Glutamatergic neuron (in vitro differentiated cells): ENCODE measurements around the gene CMTM4. TPM values are rescaled to one million over a fixed set of nuclear protein-coding genes. Genes with fewer than 3 reads are reported as not detected.

ENCODE experiments used
- DNase-seq: peaks from one replicate; pipeline ENCODE4 v3.0.0; 2022
- H3K27ac Mint-ChIP-seq: one replicate; pipeline ENCODE4 v1.8.0; 2020; ENCODE audit warnings: mild to moderate bottlenecking, mixed read lengths, inconsistent platforms; ENCODE audit not compliant: unreplicated experiment
- H3K27me3 Mint-ChIP-seq: one replicate; pipeline ENCODE4 v1.8.0; 2020; ENCODE audit warnings: mild to moderate bottlenecking, moderate library complexity, mixed read lengths, inconsistent platforms; ENCODE audit not compliant: unreplicated experiment
- H3K36me3 Mint-ChIP-seq: one replicate; pipeline ENCODE4 v1.8.0; 2020; ENCODE audit warnings: mild to moderate bottlenecking, mixed read lengths, inconsistent platforms; ENCODE audit not compliant: unreplicated experiment
- H3K4me1 Mint-ChIP-seq: one replicate; pipeline ENCODE4 v1.8.0; 2020; ENCODE audit warnings: mild to moderate bottlenecking, low read depth, mixed read lengths, inconsistent platforms; ENCODE audit not compliant: unreplicated experiment
- H3K4me3 Mint-ChIP-seq: one replicate; pipeline ENCODE4 v1.8.0; 2020; ENCODE audit warnings: mild to moderate bottlenecking, mixed read lengths, inconsistent platforms; ENCODE audit not compliant: unreplicated experiment
- H3K9me3 Mint-ChIP-seq: one replicate; pipeline ENCODE4 v1.8.0; 2020; ENCODE audit warnings: mild to moderate bottlenecking, moderate library complexity, mixed read lengths, inconsistent platforms; ENCODE audit not compliant: unreplicated experiment
- total RNA-seq: library from RNA; stranded (reverse); fragmentation: NEBNext Ultra II Directional; extraction: Animal tissue kit (Norgen Biotek cat#: 25700); gene quantifications from one replicate; pipeline ENCODE4 v1.2.1, GENCODE V29; 2021; ENCODE audit not compliant: unreplicated experiment
- TF ChIP-seq, protein P1 (sequence below): fragments of 200-600 bp; sonication (generic); IDR thresholded peaks from one replicate; pipeline ENCODE4 v1.5.0; 2021; ENCODE audit not compliant: partially characterized antibody, unreplicated experiment

The CMTM4 gene
- total RNA-seq, 1 donor from 2014 or later: 8.2 TPM

DNA sequence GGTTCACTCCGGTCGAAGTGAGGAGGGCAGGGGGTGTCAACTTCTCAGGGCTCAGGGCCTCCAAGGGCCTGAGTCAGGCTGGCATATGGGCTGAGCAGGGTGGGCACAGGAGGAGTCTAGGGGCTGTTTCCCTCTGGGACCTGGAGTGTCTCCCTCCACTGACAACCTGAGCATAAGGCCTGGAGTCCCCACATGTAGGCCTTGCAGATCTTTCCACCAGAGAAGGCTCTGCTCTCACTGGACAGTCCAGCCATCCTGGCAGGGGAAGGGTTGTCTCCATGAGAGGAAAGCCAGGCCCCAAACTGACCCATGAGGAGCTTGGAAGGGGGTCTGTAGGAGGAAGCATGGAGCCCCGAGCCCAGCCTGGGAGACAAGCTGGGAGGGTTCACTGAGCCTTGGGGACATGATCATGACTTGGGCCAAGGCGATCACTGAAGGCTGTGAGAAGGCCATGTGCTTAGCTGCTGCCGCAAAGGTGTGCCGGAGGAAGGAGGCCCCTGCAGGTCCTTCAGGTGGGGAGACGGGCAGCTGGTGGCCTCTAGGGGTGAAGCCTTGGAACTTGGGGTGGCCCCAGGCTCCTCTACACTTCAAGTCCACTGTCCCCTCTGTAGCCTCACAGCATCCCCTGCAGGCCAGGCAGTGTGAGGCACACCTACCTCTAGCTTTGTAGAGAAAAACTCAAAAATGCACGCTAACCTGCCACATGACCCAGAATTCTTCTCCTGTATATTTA, 107.4 kb downstream of the CMTM4 start:
- Mint-ChIP-seq H3K36me3 (no peaks in the 10 kb centered on the region), H3K27ac (no peak overlapping the region), H3K27me3 (peaks cover 3% of the 10 kb centered on the region), H3K4me1 (no peaks in the 10 kb centered on the region), H3K4me3 (no peak overlapping the region), H3K9me3 (no peaks in the 10 kb centered on the region)
- no peak for DNase-seq
- TF ChIP-seq, protein P1, sequence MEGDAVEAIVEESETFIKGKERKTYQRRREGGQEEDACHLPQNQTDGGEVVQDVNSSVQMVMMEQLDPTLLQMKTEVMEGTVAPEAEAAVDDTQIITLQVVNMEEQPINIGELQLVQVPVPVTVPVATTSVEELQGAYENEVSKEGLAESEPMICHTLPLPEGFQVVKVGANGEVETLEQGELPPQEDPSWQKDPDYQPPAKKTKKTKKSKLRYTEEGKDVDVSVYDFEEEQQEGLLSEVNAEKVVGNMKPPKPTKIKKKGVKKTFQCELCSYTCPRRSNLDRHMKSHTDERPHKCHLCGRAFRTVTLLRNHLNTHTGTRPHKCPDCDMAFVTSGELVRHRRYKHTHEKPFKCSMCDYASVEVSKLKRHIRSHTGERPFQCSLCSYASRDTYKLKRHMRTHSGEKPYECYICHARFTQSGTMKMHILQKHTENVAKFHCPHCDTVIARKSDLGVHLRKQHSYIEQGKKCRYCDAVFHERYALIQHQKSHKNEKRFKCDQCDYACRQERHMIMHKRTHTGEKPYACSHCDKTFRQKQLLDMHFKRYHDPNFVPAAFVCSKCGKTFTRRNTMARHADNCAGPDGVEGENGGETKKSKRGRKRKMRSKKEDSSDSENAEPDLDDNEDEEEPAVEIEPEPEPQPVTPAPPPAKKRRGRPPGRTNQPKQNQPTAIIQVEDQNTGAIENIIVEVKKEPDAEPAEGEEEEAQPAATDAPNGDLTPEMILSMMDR: no peak

DNA sequence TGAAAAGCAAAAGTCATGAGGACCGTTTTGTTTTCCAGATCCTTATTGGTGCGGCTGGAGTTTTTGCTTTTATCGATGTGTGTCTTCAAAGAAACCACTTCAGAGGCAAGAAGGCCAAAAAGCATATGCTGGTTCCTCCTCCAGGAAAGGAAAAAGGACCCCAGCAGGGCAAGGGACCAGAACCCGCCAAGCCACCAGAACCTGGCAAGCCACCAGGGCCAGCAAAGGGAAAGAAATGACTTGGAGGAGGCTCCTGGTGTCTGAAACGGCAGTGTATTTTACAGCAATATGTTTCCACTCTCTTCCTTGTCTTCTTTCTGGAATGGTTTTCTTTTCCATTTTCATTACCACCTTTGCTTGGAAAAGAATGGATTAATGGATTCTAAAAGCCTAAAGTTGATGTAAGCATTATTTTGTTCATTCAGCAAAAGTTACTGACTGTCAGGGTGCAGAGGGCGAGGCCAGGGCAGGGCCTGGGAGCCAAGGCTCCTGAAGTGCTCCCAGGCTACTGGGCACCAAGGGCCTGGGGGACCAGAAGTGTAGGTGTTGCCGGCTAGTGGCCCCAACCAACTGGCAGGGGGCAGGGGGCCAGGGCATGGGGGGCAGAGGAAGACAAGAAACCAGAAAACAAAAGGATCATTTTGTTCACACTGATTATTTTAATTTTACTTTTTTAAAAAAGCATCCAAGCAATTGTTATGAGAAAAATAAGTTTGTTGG, 108.5 kb downstream of the CMTM4 start:
- TF ChIP-seq, protein P1: no peak
- Mint-ChIP-seq H3K27ac (no peak overlapping the region), H3K9me3 (no peaks in the 10 kb centered on the region), H3K4me1 (no peaks in the 10 kb centered on the region), H3K36me3 (no peaks in the 10 kb centered on the region), H3K4me3 (no peak overlapping the region), H3K27me3 (peaks cover 3% of the 10 kb centered on the region)
- no peak for DNase-seq

DNA sequence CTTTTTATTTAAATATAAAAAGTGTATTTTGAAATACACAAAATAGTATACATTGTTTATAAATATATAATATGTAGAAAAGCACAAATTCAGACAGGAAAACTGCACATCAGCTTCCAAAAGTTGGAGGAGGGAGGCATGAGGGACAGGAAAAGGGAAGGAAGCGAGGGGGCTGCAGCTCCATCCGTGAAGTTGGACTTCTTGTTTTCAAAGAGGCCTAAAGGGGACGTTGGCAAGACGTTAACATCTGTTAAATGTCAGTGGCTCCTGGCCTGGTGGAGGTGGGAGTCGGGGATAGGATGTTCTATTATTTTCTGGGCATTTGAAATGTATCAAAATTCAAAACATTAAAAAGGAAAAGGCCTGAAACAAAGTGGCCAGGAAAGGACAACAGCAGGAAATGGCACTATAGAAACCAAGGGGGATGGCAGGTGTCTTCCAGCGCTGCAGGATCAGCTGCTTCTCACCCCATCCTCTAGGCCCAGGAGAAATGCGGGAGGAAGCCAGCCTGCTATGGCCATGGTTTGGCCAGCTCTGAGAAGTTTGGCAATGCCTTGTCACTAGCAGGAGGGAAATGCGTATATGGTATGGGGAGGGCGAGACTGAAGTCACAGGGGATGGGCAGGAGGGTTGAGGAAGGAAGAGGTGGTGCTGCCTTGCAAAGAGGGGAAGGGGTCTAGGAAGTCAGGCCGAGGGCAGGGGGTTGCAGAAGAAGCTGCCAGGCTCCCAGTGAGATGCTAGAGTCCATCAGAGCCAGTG, 110.9 kb downstream of the CMTM4 start:
- peaks cover 3% of the 10 kb centered on the region for H3K27me3 Mint-ChIP-seq
- H3K4me1 Mint-ChIP-seq: no peaks in the 10 kb centered on the region
- no peak overlapping the region for H3K4me3 Mint-ChIP-seq

DNA sequence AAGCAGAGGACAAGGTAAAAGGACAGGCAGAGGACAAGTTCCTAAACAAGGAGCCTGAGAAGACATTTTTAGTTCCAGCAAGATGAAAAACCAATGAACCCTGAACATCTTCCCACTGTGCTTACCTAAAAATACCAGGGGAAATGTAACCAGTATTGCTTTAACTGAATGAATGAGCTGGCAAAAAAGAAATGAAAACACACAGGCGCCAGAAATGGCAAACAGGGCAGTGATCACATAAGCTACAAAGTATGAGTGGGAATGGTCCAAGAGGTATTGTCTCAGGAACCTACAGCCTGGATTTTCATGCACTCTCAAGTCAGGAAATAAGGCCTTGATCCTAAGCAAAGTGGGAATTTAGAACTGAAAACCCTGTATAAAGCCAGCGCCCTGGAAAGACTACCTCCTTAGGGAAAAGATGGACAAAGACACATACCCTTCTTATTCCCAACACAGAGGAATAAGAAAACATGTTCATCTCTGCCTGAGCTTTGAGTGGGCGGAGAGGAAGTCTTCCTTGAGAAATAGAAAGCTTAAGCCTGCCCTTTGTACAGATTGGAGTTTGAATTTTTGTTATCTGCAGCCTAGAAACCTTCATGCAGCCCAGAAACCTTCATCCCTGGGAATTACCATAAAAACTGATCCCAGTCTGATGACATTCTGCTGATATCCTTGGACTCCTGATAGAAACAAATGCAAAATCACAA, 115.1 kb downstream of the CMTM4 start:
- no peaks in the 10 kb centered on the region for H3K4me1 Mint-ChIP-seq
- H3K27ac Mint-ChIP-seq: no peak overlapping the region
- H3K9me3 Mint-ChIP-seq: peaks cover 2% of the 10 kb centered on the region
- TF ChIP-seq, protein P1: no peak
- H3K4me3 Mint-ChIP-seq: no peak overlapping the region
- peaks cover 15% of the 10 kb centered on the region for H3K27me3 Mint-ChIP-seq
- H3K36me3 Mint-ChIP-seq: peaks cover 7% of the 10 kb centered on the region
- no peak for DNase-seq

More for the DNA sequence above, 110.9 kb downstream of the CMTM4 start:
- Mint-ChIP-seq H3K27ac (no peak overlapping the region), H3K9me3 (peaks cover 2% of the 10 kb centered on the region), H3K36me3 (peaks cover 7% of the 10 kb centered on the region)
- DNase-seq: no peak
- TF ChIP-seq, protein P1: no peak
